ENCODE data around the gene DACH1.

The DACH1 gene

DNA sequence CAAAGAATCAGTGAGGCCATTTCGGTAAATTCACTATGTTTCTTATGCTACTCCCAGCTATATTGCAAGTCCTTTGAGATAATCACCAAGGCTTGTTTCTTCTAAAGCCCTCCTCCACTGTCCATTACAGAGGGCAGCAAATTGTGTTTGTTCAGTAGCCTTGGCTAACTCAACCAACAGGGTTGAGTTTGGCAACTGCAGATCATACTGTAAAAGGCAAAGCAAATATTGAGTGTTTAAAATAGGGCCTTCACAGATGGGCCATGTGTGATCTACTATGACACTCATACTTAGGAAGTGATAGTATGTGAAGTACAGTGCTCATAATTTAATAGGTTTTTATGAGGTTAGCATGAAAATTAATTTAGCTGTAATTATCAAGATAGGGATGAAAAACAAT lies 171.3 kb downstream of the DACH1 start:
- no peak overlapping the region for H3K9ac ChIP-seq (ENCODE audit: low read length)
- no peaks in the 10 kb centered on the region for H3K4me1 ChIP-seq (ENCODE audit: low read length)
- H3K27ac ChIP-seq (ENCODE audit: low read length) = no peak overlapping the region
- no peak overlapping the region for H3K4me3 ChIP-seq (ENCODE audit: low read length)
- no peaks in the 10 kb centered on the region for H4K20me1 ChIP-seq (ENCODE audit: insufficient read depth, low read length)
- H3K27me3 ChIP-seq (ENCODE audit: low read depth, low read length) = no peaks in the 10 kb centered on the region
- no peaks in the 10 kb centered on the region for H3K79me2 ChIP-seq (ENCODE audit: low read length)
- no peak overlapping the region for H2AFZ ChIP-seq (ENCODE audit: low read depth, low read length)
- TF ChIP-seq, protein P1, sequence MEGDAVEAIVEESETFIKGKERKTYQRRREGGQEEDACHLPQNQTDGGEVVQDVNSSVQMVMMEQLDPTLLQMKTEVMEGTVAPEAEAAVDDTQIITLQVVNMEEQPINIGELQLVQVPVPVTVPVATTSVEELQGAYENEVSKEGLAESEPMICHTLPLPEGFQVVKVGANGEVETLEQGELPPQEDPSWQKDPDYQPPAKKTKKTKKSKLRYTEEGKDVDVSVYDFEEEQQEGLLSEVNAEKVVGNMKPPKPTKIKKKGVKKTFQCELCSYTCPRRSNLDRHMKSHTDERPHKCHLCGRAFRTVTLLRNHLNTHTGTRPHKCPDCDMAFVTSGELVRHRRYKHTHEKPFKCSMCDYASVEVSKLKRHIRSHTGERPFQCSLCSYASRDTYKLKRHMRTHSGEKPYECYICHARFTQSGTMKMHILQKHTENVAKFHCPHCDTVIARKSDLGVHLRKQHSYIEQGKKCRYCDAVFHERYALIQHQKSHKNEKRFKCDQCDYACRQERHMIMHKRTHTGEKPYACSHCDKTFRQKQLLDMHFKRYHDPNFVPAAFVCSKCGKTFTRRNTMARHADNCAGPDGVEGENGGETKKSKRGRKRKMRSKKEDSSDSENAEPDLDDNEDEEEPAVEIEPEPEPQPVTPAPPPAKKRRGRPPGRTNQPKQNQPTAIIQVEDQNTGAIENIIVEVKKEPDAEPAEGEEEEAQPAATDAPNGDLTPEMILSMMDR (IDR thresholded peaks at IDR 0.05; ENCODE audit: low read depth, low read length) = no peak
- TF ChIP-seq EZH2phosphoT487 (IDR thresholded peaks at IDR 0.05; ENCODE audit: low read depth) = no peak
- no peaks in the 10 kb centered on the region for H3K36me3 ChIP-seq (replicated peaks; ENCODE audit: low read depth, low read length)
- no peak overlapping the region for H3K4me2 ChIP-seq (ENCODE audit: low read length)
- H3K9me3 ChIP-seq (ENCODE audit: insufficient read depth, low read length) = no peaks in the 10 kb centered on the region

- H3K36me3 ChIP-seq (replicated peaks; ENCODE audit: low read depth, low read length) = no peaks in the 10 kb centered on the region
- H3K27me3 ChIP-seq (ENCODE audit: low read depth, low read length) = no peaks in the 10 kb centered on the region
- H3K9ac ChIP-seq (ENCODE audit: low read length) = no peak overlapping the region
- H3K27ac ChIP-seq (ENCODE audit: low read length) = no peak overlapping the region
- H2AFZ ChIP-seq (ENCODE audit: low read depth, low read length) = no peak overlapping the region
- no peaks in the 10 kb centered on the region for H4K20me1 ChIP-seq (ENCODE audit: insufficient read depth, low read length)
- H3K4me1 ChIP-seq (ENCODE audit: low read length) = no peaks in the 10 kb centered on the region
- no peak overlapping the region for H3K4me3 ChIP-seq (ENCODE audit: low read length)
- H3K9me3 ChIP-seq (ENCODE audit: insufficient read depth, low read length) = no peaks in the 10 kb centered on the region; the same call in 1 of the 2 replicates
- TF ChIP-seq EZH2phosphoT487 (IDR thresholded peaks at IDR 0.05; ENCODE audit: low read depth) = no peak
- TF ChIP-seq, protein P1 (IDR thresholded peaks at IDR 0.05; ENCODE audit: low read depth, low read length) = no peak
- no peak overlapping the region for H3K4me2 ChIP-seq (ENCODE audit: low read length)
- H3K79me2 ChIP-seq (ENCODE audit: low read length) = no peaks in the 10 kb centered on the region
Observed at GRCh38 chr13:71685072-71685471, 181.9 kb downstream of the DACH1 start.

GRCh38 chr13:71681901-71682613 lies 184.9 kb downstream of the DACH1 start:
- Histone ChIP-seq H3K4me1 (ENCODE audit: low read length) (no peaks in the 10 kb centered on the region), H3K9me3 (ENCODE audit: insufficient read depth, low read length) (no peaks in the 10 kb centered on the region; the same call in 1 of the 2 replicates), H2AFZ (ENCODE audit: low read depth, low read length) (peak overlapping the region; percentile 41; the same call in 1 of the 2 replicates), H3K27me3 (ENCODE audit: low read depth, low read length) (no peaks in the 10 kb centered on the region), H4K20me1 (ENCODE audit: insufficient read depth, low read length) (no peaks in the 10 kb centered on the region), H3K79me2 (ENCODE audit: low read length) (no peaks in the 10 kb centered on the region), H3K4me2 (ENCODE audit: low read length) (no peak overlapping the region), H3K9ac (ENCODE audit: low read length) (no peak overlapping the region), H3K4me3 (ENCODE audit: low read length) (no peak overlapping the region), H3K27ac (ENCODE audit: low read length) (no peak overlapping the region), H3K36me3 (replicated peaks; ENCODE audit: low read depth, low read length) (no peaks in the 10 kb centered on the region)
- TF ChIP-seq EZH2phosphoT487 (IDR thresholded peaks at IDR 0.05; ENCODE audit: low read depth) = no peak
- TF ChIP-seq, protein P1 (IDR thresholded peaks at IDR 0.05; ENCODE audit: low read depth, low read length) = no peak

GRCh38 chr13:71677124-71677523 lies 189.9 kb downstream of the DACH1 start:
- no peaks in the 10 kb centered on the region for H3K4me1 ChIP-seq (ENCODE audit: low read length)
- H3K9me3 ChIP-seq (ENCODE audit: insufficient read depth, low read length) = no peaks in the 10 kb centered on the region; the same call in 1 of the 2 replicates
- H3K27ac ChIP-seq (ENCODE audit: low read length) = no peak overlapping the region
- no peak overlapping the region for H3K4me3 ChIP-seq (ENCODE audit: low read length)
- H2AFZ ChIP-seq (ENCODE audit: low read depth, low read length) = no peak overlapping the region
- no peak overlapping the region for H3K9ac ChIP-seq (ENCODE audit: low read length)
- TF ChIP-seq, protein P1 (IDR thresholded peaks at IDR 0.05; ENCODE audit: low read depth, low read length) = no peak
- no peak for TF ChIP-seq EZH2phosphoT487 (IDR thresholded peaks at IDR 0.05; ENCODE audit: low read depth)
- no peaks in the 10 kb centered on the region for H3K79me2 ChIP-seq (ENCODE audit: low read length)
- H3K27me3 ChIP-seq (ENCODE audit: low read depth, low read length) = no peaks in the 10 kb centered on the region
- no peak overlapping the region for H3K4me2 ChIP-seq (ENCODE audit: low read length)
- no peaks in the 10 kb centered on the region for H3K36me3 ChIP-seq (replicated peaks; ENCODE audit: low read depth, low read length)
- no peaks in the 10 kb centered on the region for H4K20me1 ChIP-seq (ENCODE audit: insufficient read depth, low read length)
